Keratinocyte (primary cell): ENCODE measurements around the gene KRTAP19-6. TPM values are rescaled to one million over a fixed set of nuclear protein-coding genes. Genes with fewer than 3 reads are reported as not detected.

Experiments
- DNase-seq: peaks from one replicate; pipeline ENCODE4 v3.0.0-alpha.2; 2011; ENCODE audit warnings: low read depth, missing footprints, low spot score
- FAIRE-seq: peaks from 2 replicates; lab custom pipeline; 2011; peaks lifted over from hg19 to GRCh38; lab: Jason Lieb, UNC
- H2AFZ ChIP-seq: 2 replicates; pipeline ENCODE4 v1.6.0; 2012; ENCODE audit warnings: low read length, control low read depth, inconsistent platforms; ENCODE audit not compliant: control insufficient read depth
- H3K27ac ChIP-seq: 2 replicates; pipeline ENCODE4 v1.5.1; 2011; ENCODE audit warnings: low read length; ENCODE audit not compliant: control insufficient read depth, insufficient read depth
- H3K27me3 ChIP-seq: 3 replicates; pipeline ENCODE4 v1.6.0; 2011; ENCODE audit warnings: low read length; ENCODE audit not compliant: control insufficient read depth, insufficient read depth; ENCODE audit errors: extremely low read depth
- H3K36me3 ChIP-seq, 2 experiments: 2 replicates in 1 of 2; 3 replicates in 1 of 2; pipeline ENCODE4 v1.5.1; 2011; ENCODE audit warnings: low read length in 2 of 2, mild to moderate bottlenecking in 1 of 2; ENCODE audit not compliant: control insufficient read depth in 2 of 2, insufficient read depth in 2 of 2; ENCODE audit errors: extremely low read depth in 1 of 2
- H3K4me1 ChIP-seq: 3 replicates; pipeline ENCODE4 v1.5.1; 2011; ENCODE audit warnings: low read length; ENCODE audit not compliant: control insufficient read depth, insufficient read depth; ENCODE audit errors: extremely low read depth
- H3K4me2 ChIP-seq: 3 replicates; pipeline ENCODE4 v1.6.0; 2011; ENCODE audit warnings: low read depth, low read length; ENCODE audit not compliant: control insufficient read depth, insufficient read depth; ENCODE audit errors: extremely low read depth
- H3K4me3 ChIP-seq, 3 experiments: fragments of 200-600 bp in 1 of 3; sonication (generic) in 1 of 3; 2 replicates in 2 of 3; 3 replicates in 1 of 3; pipeline ENCODE4 v1.5.1; 2011 to 2016; ENCODE audit warnings: low read length in 3 of 3, mild to moderate bottlenecking in 3 of 3, control low read depth in 2 of 3, inconsistent platforms in 1 of 3, low read depth in 1 of 3, mixed read lengths in 1 of 3, mixed run types in 1 of 3, moderate library complexity in 1 of 3; ENCODE audit not compliant: control insufficient read depth in 2 of 3, insufficient read depth in 2 of 3; ENCODE audit errors: extremely low read depth in 1 of 3
- H3K79me2 ChIP-seq: 2 replicates; pipeline ENCODE4 v1.6.0; 2012; ENCODE audit warnings: low read length; ENCODE audit not compliant: control insufficient read depth, insufficient read depth
- H3K9ac ChIP-seq: 3 replicates; pipeline ENCODE4 v1.6.0; 2011; ENCODE audit warnings: low read length; ENCODE audit not compliant: control insufficient read depth, insufficient read depth; ENCODE audit errors: extremely low read depth
- H3K9me1 ChIP-seq: 3 replicates; pipeline ENCODE4 v1.6.0; 2011; ENCODE audit warnings: low read length; ENCODE audit not compliant: control insufficient read depth, insufficient read depth; ENCODE audit errors: extremely low read depth
- H3K9me3 ChIP-seq: 2 replicates; pipeline ENCODE4 v1.5.1; 2012; ENCODE audit warnings: low read depth, low read length; ENCODE audit not compliant: control insufficient read depth
- H4K20me1 ChIP-seq: 3 replicates; pipeline ENCODE4 v1.6.0; 2011; ENCODE audit warnings: low read length; ENCODE audit not compliant: control insufficient read depth, insufficient read depth; ENCODE audit errors: extremely low read depth
- EZH2 ChIP-seq: IDR thresholded peaks from one replicate; pipeline ENCODE4 v1.6.1; 2012; ENCODE audit warnings: inconsistent platforms, mild to moderate bottlenecking, low read length, moderate library complexity
- dilution Hi-C: fragments of 300-500 bp; cut with MboI; formaldehyde crosslinking; loops from one replicate; pipeline ENCODE4 v1.7.0; 2020; ENCODE audit warnings: low sequenced_read_pairs; ENCODE audit not compliant: extremely low pct_ligation_motif_present
- polyA plus RNA-seq, 5 experiments: library from polyadenylated mRNA; depleted of rRNA in 3 of 5; stranded (reverse) in 3 of 5; stranded (forward) in 1 of 5; unstranded in 1 of 5; fragments of >200 nt; gene quantifications; 1 replicate in 1 of 5; 2 replicates in 3 of 5; 3 replicates in 1 of 5; pipeline versions ENCODE4 v1.2.1 to v1.2.3, GENCODE V29; 2011 to 2012; ENCODE audit warnings: missing spikeins in 2 of 5, low read depth in 1 of 5, low replicate concordance in 1 of 5
- small RNA-seq, 3 experiments: library from RNA; depleted of rRNA; stranded (forward); fragments of <200 nt; gene quantifications; one replicate each; pipeline ENCODE3, GENCODE V24; 2012; ENCODE audit warnings: low read depth in 3 of 3, low replicate concordance in 1 of 3; ENCODE audit not compliant: insufficient read length in 3 of 3
- TF ChIP-seq, protein P1 (sequence below), 3 experiments: IDR thresholded peaks in 1 of 3; conservative IDR thresholded peaks in 1 of 3; optimal IDR thresholded peaks in 1 of 3; 2 replicates in 2 of 3; 3 replicates in 1 of 3; pipeline versions ENCODE3 to v1.5.1; 2011; ENCODE audit warnings: low read length in 3 of 3, mild to moderate bottlenecking in 3 of 3, moderate library complexity in 2 of 3, control low read depth in 1 of 3, inconsistent platforms in 1 of 3; ENCODE audit not compliant: insufficient read depth in 2 of 3; ENCODE audit errors: extremely low read depth in 1 of 3

KRTAP19-6 gene
- polyA plus RNA-seq, 1 donor (not counting 4 experiments of a cell fraction or from before 2014, with no cell fraction given) = not detected

DNA sequence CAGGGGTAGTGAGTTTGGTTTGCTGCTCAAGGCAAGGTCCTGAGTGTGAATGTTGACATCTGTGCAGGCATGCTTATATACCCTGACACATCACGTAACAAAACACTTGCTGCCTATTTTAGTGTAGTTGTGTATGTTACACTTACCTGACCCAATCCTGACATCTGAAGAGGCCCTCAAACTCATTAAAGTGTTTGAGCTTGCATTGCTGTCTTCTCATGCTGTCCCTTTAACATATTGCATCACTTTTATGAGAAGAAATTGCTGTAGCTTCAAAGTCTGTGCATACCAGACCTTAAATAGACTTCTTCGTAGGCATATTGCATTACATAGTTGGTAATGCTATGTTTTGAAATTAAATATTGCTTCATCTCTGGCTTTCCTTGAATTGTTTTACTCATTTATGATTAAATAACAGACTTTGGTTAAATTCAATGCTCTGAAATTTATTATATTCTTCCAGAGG is 49.7 kb downstream of the KRTAP19-6 start, which contains the start of gene KRTAP19-3:
KRTAP19-3 (minus strand) TSS at position 51 of the 466 bp plus-strand sequence. CDS start 56 bp downstream, outside the sequence.
- Histone ChIP-seq H3K36me3 (no peaks in the 10 kb centered on the region), H4K20me1 (no peaks in the 10 kb centered on the region), H3K9me1 (no peaks in the 10 kb centered on the region), H3K79me2 (no peaks in the 10 kb centered on the region), H3K27me3 (no peaks in the 10 kb centered on the region), H3K9me3 (no peaks in the 10 kb centered on the region), H3K9ac (no peak within 1 kb of the TSS), H3K4me3 (no peak within 1 kb of the TSS), H3K4me2 (no peak within 1 kb of the TSS), H2AFZ (no peak within 1 kb of the TSS), H3K27ac (no peak within 1 kb of the TSS), H3K4me1 (no peaks in the 10 kb centered on the region)
- TF ChIP-seq, protein P1, sequence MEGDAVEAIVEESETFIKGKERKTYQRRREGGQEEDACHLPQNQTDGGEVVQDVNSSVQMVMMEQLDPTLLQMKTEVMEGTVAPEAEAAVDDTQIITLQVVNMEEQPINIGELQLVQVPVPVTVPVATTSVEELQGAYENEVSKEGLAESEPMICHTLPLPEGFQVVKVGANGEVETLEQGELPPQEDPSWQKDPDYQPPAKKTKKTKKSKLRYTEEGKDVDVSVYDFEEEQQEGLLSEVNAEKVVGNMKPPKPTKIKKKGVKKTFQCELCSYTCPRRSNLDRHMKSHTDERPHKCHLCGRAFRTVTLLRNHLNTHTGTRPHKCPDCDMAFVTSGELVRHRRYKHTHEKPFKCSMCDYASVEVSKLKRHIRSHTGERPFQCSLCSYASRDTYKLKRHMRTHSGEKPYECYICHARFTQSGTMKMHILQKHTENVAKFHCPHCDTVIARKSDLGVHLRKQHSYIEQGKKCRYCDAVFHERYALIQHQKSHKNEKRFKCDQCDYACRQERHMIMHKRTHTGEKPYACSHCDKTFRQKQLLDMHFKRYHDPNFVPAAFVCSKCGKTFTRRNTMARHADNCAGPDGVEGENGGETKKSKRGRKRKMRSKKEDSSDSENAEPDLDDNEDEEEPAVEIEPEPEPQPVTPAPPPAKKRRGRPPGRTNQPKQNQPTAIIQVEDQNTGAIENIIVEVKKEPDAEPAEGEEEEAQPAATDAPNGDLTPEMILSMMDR (optimal IDR thresholded peaks at IDR 0.05 in 1 of 3, IDR thresholded peaks at IDR 0.05 in 1 of 3, conservative IDR thresholded peaks at IDR 0.05 in 1 of 3; ENCODE audit: extremely low read depth in 1 of 3, insufficient read depth in 2 of 3, low read length in 3 of 3) = no peak
- no peak for TF ChIP-seq EZH2
- dilution Hi-C loops = no loop called here
- DNase-seq (no peak), FAIRE-seq (no peak)

Small RNA genes within 50 kb of the gene (small RNA-seq; reads per million reads assigned to genes)
- 0 reads per million in 3 experiments for gene AP000567.1
- 0 reads per million in 3 experiments for gene KRTAP19-10P
- gene KRTAP19-11P = 0 reads per million in 3 experiments
- gene KRTAP19-9P = 0 reads per million in 3 experiments
- 0 reads per million in 3 experiments for gene KRTAP22-2

Other genes starting within 250 kb of the KRTAP19-6 start
- gene KRTAP26-1, start 221.5 kb downstream of the KRTAP19-6 start, polyA plus RNA-seq = not detected in 3 replicates
- gene KRTAP27-1, start 204.2 kb downstream of the KRTAP19-6 start, polyA plus RNA-seq = not detected in 3 replicates
- gene KRTAP23-1, start 193.3 kb downstream of the KRTAP19-6 start, polyA plus RNA-seq = not detected in 3 replicates
- not detected in 3 replicates for gene KRTAP13-2, start 169.6 kb downstream of the KRTAP19-6 start, polyA plus RNA-seq
- not detected in 3 replicates for gene KRTAP13-1, start 145.8 kb downstream of the KRTAP19-6 start, polyA plus RNA-seq
- gene KRTAP13-3, start 115.9 kb downstream of the KRTAP19-6 start, polyA plus RNA-seq = not detected in 3 replicates
- gene KRTAP13-4, start 111.6 kb downstream of the KRTAP19-6 start, polyA plus RNA-seq = not detected in 3 replicates
- not detected in 3 replicates for gene KRTAP15-1, start 101.6 kb downstream of the KRTAP19-6 start, polyA plus RNA-seq
- 0.44 to 0.72 TPM in 2 of 3 replicates, not detected in the other for gene KRTAP19-1, start 61.5 kb downstream of the KRTAP19-6 start, polyA plus RNA-seq
- not detected in 3 replicates for gene KRTAP19-2, start 54.4 kb downstream of the KRTAP19-6 start, polyA plus RNA-seq
- gene KRTAP19-3, start 49.9 kb downstream of the KRTAP19-6 start, polyA plus RNA-seq = not detected in 3 replicates
- not detected in 3 replicates for gene KRTAP19-4, start 44.7 kb downstream of the KRTAP19-6 start, polyA plus RNA-seq
- not detected in 3 replicates for gene KRTAP19-5, start 39.7 kb downstream of the KRTAP19-6 start, polyA plus RNA-seq
- not detected in 3 replicates for gene KRTAP19-7, start 19.4 kb upstream of the KRTAP19-6 start, polyA plus RNA-seq
- not detected in 3 replicates for gene KRTAP22-2, start 48.5 kb upstream of the KRTAP19-6 start, polyA plus RNA-seq
- not detected in 3 replicates for gene KRTAP6-3, start 50.6 kb upstream of the KRTAP19-6 start, polyA plus RNA-seq
- gene KRTAP6-2, start 57.0 kb upstream of the KRTAP19-6 start, polyA plus RNA-seq = not detected in 3 replicates
- gene KRTAP22-1, start 59.2 kb upstream of the KRTAP19-6 start, polyA plus RNA-seq = not detected in 3 replicates
- gene KRTAP6-1, start 72.1 kb upstream of the KRTAP19-6 start, polyA plus RNA-seq = not detected in 3 replicates
- not detected in 3 replicates for gene KRTAP20-1, start 74.6 kb upstream of the KRTAP19-6 start, polyA plus RNA-seq
- gene KRTAP20-4, start 78.8 kb upstream of the KRTAP19-6 start, polyA plus RNA-seq = not detected in 3 replicates
- not detected in 3 replicates for gene KRTAP20-2, start 93.3 kb upstream of the KRTAP19-6 start, polyA plus RNA-seq
- not detected in 3 replicates for gene KRTAP20-3, start 101.0 kb upstream of the KRTAP19-6 start, polyA plus RNA-seq
- gene KRTAP21-3, start 176.9 kb upstream of the KRTAP19-6 start, polyA plus RNA-seq = not detected in 3 replicates
- gene KRTAP21-2, start 205.4 kb upstream of the KRTAP19-6 start, polyA plus RNA-seq = not detected in 3 replicates
- gene KRTAP21-1, start 213.6 kb upstream of the KRTAP19-6 start, polyA plus RNA-seq = not detected in 3 replicates